ENCODE results near the gene PHLDB3.
A peak's percentile ranks its signal among the peaks of the same experiment; 100 is the strongest.
"Not testable (repeated sequence)": the region's sequence is repeated elsewhere in the genome, so short reads cannot be mapped to it uniquely, and the experiment has no call there.

PHLDB3 gene

DNA sequence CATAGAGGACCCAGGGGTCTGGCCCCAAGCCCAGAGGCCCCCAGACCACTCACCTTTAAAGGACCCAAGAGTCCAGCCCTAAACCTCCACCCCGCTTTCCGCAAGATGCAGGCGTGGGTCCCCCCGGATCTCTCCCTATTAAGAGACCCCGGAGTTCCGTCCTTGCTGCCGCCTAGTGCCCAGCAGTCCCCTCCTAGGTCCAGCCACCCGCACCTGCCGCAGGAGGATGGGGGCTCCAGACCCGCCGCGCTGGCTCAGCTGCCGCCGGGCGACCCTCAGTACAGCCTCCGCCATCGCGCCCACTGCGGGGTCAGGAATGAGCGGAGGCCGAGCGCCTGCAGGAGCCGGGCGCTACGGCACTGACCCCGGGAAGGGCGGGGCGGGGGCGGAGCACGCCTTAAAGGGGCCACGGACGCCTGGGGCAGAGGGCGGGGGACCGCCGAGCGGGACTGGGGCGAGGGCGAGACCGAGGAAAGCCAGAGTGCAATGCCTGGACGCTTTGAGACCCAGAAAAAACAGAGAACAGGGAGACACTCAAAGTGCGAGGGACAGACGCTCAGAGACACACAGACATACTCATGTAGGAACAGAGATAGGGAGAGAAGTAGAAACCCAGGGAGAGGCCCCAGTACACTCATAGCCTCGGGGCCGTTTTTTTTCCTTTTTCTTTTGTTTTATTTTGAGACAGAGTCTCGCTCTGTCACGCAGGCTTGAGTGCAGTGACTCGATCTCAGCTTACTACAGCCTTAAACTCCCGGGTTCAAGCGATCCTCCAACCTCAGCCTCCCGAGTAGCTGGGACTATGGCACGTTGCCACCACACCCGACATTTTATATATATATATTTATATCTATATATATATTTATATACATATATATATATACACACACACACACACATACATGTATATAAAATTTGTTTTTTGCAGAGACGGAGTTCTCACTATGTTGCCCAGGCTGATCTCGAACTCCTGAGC is 22.6 kb upstream of the PHLDB3 start, which contains the start of gene ETHE1:
Gene ETHE1, minus strand, starts transcription at position 318 of the 976 bp plus-strand sequence. Its CDS starts 24 bp downstream, at position 294.
- DNase-seq, result peak in 1 of 2 experiments; percentile 54

DNA sequence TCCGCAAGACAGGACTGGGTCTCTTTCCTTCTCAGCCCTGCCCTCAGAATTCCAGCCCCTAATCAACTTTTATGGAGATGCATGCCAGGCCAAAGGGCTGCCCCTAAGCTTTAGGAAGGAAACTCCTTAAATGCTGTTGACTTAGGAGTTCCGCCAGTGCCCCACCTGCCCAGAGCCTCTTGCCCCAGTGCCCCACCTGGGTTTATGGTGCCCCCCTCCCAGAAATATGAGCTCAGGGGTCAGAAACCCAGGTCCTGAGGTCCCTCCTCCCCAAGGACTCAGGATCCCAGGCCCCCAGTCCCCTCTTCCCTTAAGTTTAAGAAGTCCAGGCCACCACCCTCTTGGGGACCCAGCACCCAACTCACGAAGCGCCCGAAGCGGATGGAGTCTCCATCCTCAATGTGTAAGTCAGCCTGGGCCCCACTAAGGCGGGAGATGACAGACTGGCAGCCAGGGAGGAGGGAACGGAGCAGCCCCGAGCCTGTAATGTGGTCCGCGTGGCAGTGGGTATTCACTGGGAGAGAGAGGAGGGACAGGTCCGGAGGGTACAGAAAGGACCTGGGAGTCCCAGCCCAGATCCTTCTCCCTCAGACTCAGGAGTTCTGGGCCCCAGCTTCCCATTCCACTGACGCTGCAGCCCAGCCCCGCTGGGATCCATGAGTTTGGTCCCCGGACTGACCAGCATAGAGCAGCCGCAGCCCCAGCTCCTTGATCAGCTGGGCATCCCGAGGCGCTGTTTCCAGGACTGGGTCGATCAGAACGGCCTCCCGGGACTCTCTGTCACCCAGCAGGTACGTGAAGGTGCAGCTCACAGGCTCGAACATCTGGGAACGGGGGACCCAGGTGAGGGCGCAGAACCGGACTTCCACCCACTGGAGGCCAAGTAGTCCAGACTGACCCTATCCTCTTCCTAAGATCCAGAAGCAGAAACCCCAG is 21.6 kb upstream of the PHLDB3 start:
- DNase-seq, result no peak

DNA sequence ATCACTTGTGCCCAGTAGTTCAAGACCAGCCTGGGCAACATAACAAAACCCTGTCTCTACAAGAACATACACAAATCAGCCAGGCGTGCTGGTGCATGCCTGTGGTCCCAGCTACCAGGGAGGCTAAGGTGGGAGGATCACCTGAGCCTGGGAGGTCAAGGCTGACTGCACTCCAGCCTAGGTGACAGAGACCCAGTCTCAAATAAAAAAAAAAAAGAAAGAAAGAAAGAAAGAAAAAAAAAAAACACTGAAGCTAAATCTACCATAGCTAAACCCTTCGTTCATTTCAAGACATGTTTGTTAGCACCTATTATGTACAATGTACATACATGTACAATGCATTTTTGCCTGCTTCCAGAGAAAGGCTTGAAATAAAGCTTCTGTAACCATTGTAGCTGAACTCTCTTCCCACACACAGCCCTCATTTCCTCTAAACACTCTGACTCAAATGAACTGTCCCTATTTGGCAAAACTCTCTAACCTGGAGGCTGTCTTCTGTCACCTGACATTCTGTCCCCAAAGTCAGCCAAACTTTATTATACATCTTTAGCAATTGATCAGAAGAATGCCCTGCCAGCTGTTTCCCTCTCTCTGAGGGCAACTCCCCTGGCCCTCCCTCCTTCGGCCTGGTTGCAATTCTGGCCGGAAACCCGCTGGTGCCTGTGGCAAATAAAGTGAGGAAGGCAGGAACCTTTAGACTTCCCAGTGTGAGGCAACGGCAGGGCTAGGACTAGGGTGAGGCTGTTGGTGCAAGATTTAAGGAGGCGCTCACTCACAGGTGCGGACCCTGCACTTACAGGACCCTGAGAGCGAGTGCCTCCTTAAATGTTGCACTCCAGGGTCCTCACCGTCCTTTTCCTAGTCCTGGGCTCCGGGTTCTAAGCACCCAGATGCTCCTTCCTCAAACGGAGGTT is 20.6 kb upstream of the PHLDB3 start:
- no peak for DNase-seq

DNA sequence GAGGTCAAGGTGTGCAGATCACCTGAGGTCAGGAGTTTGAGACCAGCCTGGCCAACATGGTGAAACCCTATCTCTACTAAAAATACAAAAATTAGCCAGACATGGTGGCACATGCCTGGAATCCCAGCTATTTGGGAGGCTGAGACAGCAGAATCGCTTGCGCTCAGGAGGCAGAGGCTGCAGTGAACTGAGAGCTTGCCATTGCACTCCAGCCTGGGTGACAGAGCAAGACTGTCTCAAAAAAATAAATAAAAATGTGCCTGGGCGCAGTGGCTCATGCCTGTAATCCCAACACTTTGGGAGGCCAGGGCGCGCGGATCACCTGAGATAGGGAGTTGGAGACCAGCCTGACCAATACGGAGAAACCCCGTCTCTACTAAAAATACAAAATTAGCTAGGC is 19.1 kb upstream of the PHLDB3 start:
- DNase-seq, result not testable (repeated sequence)

DNA sequence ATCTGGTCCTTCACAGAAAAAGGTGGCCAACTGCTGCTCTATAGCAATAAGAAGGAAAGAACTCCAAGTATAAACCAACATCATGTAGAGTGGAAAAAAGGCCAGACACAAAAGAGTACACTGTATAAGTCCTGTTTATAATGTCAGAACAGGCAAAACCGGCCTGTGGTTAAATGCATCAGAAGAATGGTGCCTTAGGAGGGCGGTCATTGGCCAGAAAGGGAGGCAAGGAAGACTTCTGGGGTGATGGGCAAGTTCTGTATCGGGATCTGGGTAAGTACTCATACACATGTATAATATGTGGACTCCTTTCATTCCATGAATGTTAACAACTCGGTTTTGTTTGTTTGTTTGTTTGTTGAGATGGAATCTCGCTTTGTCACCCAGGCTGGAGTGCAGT is 18.4 kb upstream of the PHLDB3 start:
- no peak for DNase-seq

DNA sequence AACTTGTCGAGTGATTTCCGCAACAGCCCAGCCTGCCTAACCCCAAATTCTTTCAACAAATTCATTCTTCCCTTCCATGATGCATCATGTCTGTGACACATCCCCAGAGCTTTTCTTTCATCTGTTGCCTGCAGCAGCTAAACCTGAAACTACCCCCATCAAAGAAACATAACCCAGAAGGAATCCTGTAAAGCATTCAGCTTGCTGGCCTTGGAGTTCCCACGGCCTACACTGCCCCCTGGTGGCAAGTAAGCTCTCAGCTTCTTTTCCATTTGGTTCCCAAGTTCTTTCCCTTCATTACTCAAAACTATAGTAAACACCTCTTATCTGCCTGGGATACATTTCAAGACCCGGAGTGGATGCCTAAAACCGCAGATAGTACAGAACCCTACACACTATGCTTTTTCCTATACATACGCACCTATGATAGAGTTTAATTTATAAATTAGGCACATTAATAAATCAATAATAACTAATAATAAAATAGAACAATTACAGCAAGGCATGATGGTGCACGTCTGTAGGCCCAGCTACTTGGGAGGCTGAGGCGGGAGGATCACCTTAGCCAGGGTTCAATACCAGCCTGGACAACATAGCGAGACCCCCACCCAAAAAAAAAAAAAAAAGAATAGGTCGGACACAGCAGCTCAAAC is 15.0 kb upstream of the PHLDB3 start:
- peak in 1 of 2 experiments; percentile 43 for DNase-seq

DNA sequence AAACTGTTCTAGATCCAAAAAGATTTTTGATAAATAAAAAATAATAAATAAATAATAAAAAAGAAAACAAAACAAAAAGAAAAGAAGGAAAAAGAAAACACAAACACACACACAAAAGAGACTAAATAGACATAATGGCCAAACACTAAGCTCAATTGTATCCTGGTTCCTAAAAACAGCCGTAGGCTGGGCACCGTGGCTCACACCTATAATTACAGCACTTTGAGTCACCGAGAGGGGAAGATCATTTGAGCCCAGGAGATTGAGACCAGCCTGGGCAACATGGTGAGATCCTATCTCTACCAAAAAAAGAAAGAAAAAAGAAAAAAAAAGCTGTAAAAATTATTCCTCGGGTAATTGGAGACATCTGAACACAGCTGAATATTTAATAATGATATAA is 13.5 kb upstream of the PHLDB3 start:
- no peak for DNase-seq

DNA sequence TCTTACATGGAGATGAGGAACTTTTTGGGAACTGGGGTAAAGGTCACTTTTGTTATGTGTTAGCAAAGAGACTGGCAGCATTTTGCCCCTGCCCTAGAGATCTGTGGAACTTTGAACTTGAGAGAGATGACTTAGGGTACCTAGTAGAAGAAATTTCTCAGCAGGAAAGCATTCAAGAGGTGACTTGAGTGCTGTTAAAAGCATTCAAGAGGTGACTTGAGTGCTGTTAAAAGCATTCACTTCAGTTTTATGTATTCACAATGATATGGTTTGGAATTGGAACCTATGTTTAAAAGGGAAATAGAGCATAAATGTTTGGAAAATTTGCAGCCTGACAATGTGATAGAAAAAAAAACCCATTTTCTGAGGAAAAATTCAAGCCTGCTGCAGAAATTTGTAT is 7.9 kb upstream of the PHLDB3 start:
- DNase-seq, result not testable (repeated sequence)

DNA sequence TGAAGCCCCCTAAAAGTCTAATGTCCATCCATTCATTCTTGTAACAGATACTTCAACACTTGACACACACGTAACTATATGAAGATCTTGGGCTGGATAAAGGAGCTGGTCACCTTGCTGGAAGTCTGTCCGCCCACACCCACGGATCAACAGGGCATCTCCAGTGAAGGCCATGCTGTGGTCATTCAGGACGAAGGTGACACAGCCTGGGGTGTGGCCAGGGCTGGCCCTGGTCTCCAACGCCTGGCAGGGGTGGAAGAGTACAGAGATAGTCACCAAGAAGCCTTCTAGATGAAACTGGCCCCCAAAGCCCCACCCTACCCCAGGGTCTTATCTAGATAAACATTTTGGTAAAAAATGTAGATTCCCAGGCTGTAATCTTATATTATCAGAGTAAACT is 6.8 kb upstream of the PHLDB3 start:
- no peak for DNase-seq

DNA sequence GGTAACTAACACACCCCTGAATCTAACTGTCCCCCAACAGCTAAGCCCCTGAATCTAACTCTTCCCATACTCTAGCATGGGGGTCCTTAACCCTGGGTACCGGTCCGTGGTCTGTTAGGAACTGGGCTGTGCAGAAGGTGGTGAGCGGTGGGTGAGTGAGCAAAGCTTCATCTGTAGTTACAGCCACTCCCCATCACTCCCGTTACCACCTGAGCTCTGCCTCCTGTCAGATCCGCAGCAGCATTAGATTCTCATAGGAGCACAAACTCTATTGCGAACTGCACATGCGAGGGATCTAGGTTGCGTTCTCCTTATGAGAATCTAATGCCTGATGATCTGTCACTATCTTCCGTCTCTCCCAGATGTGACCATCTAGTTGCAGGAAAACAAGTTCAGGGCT is 6.2 kb upstream of the PHLDB3 start:
- no peak for DNase-seq

DNA sequence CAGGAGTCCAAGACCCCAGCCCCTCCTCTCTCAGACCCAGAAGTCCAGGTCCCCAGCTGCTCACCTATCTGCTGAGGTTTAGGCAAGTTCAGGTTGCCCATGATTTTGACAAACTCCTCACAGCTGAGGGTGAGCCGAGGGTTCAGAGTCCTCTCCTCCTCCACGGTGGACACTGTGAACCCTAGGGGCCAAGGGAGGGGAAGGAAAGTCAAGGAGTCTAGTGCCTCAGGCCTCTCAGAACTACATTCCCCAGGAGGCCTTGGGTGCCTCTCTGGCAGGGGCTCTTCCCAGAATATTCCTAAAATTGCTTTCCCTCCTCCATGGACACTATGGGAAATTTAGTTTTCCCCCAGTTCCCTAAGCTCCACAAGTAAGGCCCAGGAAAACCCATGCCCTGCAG is 3.3 kb upstream of the PHLDB3 start:
- no peak for DNase-seq

DNA sequence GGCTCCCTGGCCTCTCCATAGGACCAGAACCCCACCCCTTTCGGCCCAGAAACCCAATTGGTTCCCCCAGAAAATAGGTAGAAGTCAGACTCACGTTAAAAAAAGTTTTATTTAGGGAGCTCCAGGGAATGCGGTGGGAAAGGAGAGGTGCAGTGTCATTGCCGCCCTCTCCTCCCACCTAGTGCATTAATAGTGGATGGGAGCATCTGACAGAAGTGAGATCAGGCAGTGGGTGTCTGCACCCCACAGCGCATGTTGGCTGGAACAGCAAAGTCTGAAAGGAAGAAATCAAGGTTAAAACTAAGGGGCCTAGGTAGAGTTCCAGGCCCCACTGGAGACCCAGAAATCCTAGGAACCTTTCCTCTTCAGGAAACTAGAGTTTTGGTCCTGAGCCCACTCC is 2.1 kb upstream of the PHLDB3 start:
- DNase-seq, result no peak

DNA sequence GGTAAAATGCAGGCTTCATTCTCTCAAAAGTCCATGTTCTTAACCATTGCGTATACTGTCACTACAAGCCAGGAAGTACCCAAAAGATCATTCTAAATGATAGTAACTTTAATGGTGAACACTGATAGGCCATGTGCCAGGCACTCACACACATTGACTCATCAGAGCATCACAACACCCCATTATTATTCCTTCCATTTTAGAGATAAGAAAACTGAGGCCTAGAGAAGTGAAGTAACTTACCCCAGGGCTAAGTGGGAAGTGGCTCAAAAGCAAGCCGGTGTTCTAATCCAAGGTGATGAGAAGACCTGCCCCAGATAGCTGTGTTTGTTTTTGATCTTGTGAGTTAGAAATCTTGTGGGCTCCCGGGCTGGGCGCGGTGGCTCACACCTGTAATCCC is 1.4 kb upstream of the PHLDB3 start:
- DNase-seq, result no peak

DNA sequence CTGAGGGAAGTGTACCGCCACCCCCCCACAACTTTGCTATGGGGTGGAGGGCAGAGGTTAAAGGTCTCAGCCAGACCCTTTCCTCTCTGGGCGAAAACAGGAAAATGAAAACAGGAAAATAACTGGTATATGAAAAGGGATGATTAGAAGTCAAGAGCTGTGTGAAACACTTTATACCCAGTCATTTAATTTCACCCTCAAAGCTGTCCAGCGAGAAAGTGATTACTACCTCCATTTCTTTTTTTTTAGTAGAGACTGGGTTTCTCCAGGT is 575 bp upstream of the PHLDB3 start:
- no peak for DNase-seq

DNA sequence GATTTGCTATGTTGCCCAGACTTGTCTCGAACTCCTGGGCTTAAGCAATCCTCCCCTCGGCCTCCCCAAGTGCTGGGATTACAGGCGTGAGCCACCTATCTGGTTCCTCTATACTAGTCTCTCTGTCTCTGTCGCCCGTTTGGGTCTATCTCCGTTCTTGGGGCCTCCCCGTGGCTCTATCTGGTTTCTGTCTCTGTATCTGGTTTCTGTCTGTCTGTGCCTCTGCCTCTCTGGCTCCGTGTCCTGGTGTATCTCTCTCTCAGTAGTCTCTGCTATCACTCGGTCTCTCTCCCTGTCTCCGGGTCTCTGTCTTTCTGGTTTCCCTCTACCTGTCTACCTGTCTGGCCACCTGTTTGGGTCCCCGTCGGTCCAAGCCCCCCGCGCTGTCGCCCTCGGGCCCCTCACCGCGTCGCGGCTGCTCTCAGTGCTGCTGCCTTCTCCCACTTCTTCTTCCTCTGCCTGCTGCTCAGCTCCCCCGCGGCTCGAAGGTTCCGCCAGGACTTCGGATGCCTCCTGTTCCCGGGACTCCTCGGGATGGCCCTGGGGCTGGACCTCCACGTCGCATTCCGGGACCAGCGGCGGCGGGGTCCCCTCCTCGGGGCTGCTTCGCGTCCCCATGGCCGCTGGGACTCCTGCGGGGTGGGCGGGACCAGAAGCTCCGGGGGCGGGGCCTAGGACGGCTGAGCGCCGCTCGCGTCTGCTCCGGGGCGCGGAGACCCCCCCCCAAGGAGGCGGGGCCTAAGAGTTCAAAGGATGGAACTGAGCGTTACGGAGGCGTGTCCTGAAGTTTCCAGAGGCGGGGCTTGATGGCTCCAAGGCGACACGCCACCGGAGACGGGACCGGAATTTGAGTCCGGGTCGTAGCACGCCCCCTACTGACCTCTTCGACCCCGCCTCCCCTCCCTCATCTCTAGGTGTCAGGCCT is 783 bp downstream of the PHLDB3 start:
- no peak for DNase-seq

DNA sequence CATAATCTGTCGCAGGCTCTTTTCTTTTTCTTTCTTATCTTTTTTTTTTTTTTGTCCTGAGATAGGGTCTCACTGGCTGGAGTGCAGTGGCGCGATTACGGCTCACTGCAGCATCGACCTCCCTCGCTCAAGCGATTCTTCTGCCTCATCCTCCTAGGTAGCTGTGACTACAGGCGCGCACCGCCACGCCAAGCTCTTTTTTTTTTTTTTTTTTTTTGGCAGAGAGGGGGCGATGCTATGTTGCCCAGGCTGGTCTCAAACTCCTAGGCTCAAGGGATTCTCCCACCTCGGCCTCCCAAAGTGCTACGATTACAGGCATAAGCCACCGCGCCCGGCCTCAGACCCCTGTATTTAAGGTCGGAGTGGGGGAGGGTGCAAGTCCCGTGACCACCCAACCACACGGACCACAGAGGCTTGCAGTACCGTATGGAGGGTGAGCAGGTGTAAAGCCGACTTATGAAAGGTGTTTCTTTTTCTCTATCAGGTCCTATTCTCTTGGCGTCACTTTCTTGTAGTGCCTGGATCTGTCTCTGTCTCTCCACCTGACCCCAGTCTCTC is 2.0 kb downstream of the PHLDB3 start:
- DNase-seq, result no peak

DNA sequence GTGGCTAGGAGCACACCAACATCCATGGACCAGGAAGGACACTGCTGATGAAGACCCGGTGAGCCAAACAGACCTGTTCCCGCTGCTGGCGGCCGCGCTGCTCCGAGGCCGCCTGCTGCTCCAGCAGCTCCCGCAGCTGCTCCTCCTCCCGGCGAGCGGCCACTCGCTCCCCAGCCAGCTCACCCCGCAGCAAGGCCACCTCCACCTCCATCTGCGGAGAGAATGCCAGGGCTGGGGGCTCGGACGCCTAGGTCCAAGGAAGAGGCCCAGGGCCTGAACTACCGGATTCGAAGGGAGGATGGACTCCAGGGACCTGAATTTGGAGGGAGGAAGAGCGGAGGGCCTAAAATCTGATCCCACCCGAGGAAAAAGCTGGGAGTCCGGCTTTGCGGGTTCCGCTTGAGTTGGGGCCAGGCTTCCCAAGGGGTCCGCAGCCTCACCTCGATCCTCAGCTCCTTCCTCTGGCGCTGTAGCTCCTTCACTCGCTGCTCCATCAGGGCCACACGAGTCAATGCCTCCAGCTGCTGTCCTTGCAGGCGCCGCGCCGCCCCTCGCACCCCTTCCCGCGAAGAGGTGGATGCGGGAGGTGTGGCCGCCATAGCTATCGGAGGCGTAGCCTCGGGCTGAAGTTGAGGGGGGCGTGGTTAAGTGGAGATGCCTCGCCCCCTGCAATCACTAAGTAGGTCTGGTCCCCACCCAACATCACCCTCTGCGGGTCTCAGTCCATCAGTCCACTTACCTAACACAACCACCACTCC is 2.7 kb downstream of the PHLDB3 start:
- no peak for DNase-seq

DNA sequence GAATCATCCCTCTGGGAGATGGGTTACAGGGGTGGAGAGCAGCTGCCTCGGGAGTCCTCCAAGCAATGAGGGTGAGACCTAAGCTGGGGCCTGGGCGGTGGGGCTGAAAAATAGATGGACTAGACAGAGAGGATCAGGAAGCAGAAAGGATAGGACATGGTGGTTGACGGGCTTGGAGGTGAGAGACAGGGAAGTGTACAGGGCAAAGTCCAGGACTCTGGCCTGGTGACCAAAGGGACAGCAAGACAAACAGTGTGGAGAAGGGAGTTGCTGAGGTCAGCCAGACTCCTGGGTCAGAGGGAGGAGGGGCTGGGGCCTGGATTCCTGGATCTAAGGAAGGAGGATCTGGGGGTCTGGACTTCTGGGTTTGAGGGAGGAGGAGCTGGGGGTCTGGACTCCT is 5.5 kb downstream of the PHLDB3 start:
- no peak for DNase-seq

DNA sequence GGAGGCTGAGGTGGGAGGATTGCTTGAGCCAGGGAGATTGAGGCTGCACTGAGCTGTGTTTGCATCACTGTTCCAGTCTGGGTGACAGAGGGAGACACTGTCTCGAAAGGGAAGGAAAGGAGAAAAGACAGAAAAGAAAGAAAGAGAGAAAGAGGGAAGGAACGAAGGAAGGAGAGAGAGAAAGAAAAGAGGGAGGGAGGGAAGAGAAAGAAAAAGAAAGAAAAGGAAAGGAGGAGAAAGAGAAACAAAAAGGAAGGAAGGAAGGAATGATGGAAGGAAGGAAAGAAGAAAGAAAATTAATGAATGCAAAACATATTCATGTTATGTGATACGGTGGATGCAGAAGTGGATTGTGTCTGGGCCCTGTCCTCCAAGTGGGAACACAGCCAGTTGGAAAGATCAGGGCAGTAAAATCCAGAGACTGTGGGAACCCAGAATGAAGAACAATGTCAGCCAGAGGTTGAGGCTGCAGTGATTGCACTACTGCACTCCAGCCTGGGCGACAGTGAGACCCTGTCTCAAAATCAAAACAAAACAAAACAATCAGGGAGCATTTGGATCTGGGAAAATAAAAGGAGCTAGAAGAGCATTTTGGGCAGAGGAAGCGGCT is 6.2 kb downstream of the PHLDB3 start:
- no peak for DNase-seq
